K562 (cell line): Measurements from ENCODE around the gene DENND1A. TPM values are rescaled to one million over a fixed set of nuclear protein-coding genes. Genes with fewer than 3 reads are reported as not detected.

Experiments
- ATAC-seq: fragments of 200-7000 bp; cut with Tn5 transposase; 3 replicates; pipeline ENCODE4 v1.9.1; 2020; ENCODE audit warnings: moderate library complexity
- BruUV-seq: library from RNA; stranded (reverse); fragments of 400-500 nt; replicated peaks from 2 replicates; lab custom pipeline; 2021; lab: Mats Ljungman, UMichigan
- CTCF ChIA-PET: fragments of 300-600 bp; formaldehyde crosslinking; extraction: SDS; loops from one replicate; lab custom pipeline; 2021; ENCODE audit warnings: low intra/inter-chr PET ratio; lab: Yijun Ruan, JAX
- POLR2A ChIA-PET: fragments of 300-600, 350-650 bp; sonication (Branson Sonifier 250); formaldehyde crosslinking; extraction: SDS; loops from one replicate; lab custom pipeline; 2021; ENCODE audit warnings: antibody characterized with exemption, inconsistent platforms; lab: Yijun Ruan, JAX
- DNase-seq, 4 experiments: peaks; one replicate each; pipeline versions ENCODE4 v3.0.0 to v3.0.0-alpha.2; 2011 to 2018; ENCODE audit warnings: low spot score in 3 of 4, mixed read lengths in 3 of 4; ENCODE audit errors: extremely low read depth in 1 of 4
- FAIRE-seq: peaks from 2 replicates; lab custom pipeline; 2011; peaks lifted over from hg19 to GRCh38; lab: Jason Lieb, UNC
- H2AFZ ChIP-seq: 2 replicates; pipeline ENCODE4 v1.6.0; 2011; ENCODE audit warnings: low read depth, low read length, control low read depth, inconsistent platforms
- H3K27ac ChIP-seq: fragments of 200-600 bp; 3 replicates; pipeline ENCODE4 v1.8.0; 2011; ENCODE audit warnings: low read depth, mild to moderate bottlenecking, control low read depth, inconsistent platforms, low read length, moderate library complexity, mixed read lengths; ENCODE audit errors: extremely low read depth
- H3K27me3 ChIP-seq, 2 experiments: fragments of 300-600 bp in 1 of 2; 2 replicates in 1 of 2; 3 replicates in 1 of 2; pipeline versions ENCODE4 v1.6.0 to v1.8.0; 2011; ENCODE audit warnings: inconsistent platforms in 2 of 2, low read length in 2 of 2, mild to moderate bottlenecking in 1 of 2, mixed read lengths in 1 of 2, moderate library complexity in 1 of 2; ENCODE audit not compliant: control insufficient read depth in 2 of 2, insufficient read depth in 2 of 2
- H3K36me3 ChIP-seq: fragments of 300-600 bp; 3 replicates; pipeline ENCODE4 v1.8.0; 2011; ENCODE audit warnings: mild to moderate bottlenecking, low read length, inconsistent platforms; ENCODE audit not compliant: control insufficient read depth, insufficient read depth
- H3K4me1 ChIP-seq, 2 experiments: fragments of 200-600 bp in 1 of 2; replicated peaks in 1 of 2; 2 replicates in 1 of 2; 3 replicates in 1 of 2; pipeline versions ENCODE4 v1.5.1 to v1.8.0; 2011; ENCODE audit warnings: inconsistent platforms in 2 of 2, low read length in 2 of 2, mild to moderate bottlenecking in 1 of 2, mixed read lengths in 1 of 2, moderate library complexity in 1 of 2; ENCODE audit not compliant: control insufficient read depth in 2 of 2, insufficient read depth in 2 of 2
- H3K4me2 ChIP-seq: 2 replicates; pipeline ENCODE4 v1.6.1; 2011; ENCODE audit warnings: low read length, control low read depth, inconsistent platforms, mixed read lengths; ENCODE audit not compliant: insufficient read depth
- H3K4me3 ChIP-seq: fragments of 200-600 bp; sonication (generic), shearing (Covaris generic); 2 replicates; pipeline ENCODE4 v1.5.1; 2016; ENCODE audit warnings: control low read depth, inconsistent platforms
- H3K79me2 ChIP-seq: fragments of 200-600 bp; 3 replicates; pipeline ENCODE4 v1.8.0; 2011; ENCODE audit warnings: low read length, inconsistent platforms; ENCODE audit not compliant: control insufficient read depth, insufficient read depth
- H3K9ac ChIP-seq, 2 experiments: 2 replicates each; pipeline versions ENCODE4 v1.6.0 to v1.6.1; 2011; ENCODE audit warnings: low read depth in 2 of 2, low read length in 2 of 2, control low read depth in 1 of 2, inconsistent platforms in 1 of 2, mild to moderate bottlenecking in 1 of 2, mixed read lengths in 1 of 2; ENCODE audit not compliant: insufficient read depth in 1 of 2
- H3K9me1 ChIP-seq: one replicate; pipeline ENCODE4 v1.6.0; 2011; ENCODE audit warnings: inconsistent platforms, mild to moderate bottlenecking, low read length, moderate library complexity; ENCODE audit not compliant: control insufficient read depth, insufficient read depth
- H3K9me3 ChIP-seq: replicated peaks from 2 replicates; pipeline ENCODE4 v1.5.1; 2011; ENCODE audit warnings: low read depth, low read length, inconsistent platforms; ENCODE audit not compliant: control insufficient read depth, insufficient read depth
- H4K20me1 ChIP-seq: replicated peaks from 2 replicates; pipeline ENCODE4 v1.6.1; 2011; ENCODE audit warnings: low read length, inconsistent platforms, mixed read lengths; ENCODE audit not compliant: control insufficient read depth, insufficient read depth
- ARID2 ChIP-seq: fragments of 450-650 bp; IDR thresholded peaks from 2 replicates; pipeline ENCODE4 v1.6.1; 2017; ENCODE audit warnings: antibody characterized with exemption, mild to moderate bottlenecking
- FOXA1 ChIP-seq: fragments of 450-650 bp; IDR thresholded peaks from 2 replicates; pipeline ENCODE4 v1.6.1; 2016; ENCODE audit warnings: mild to moderate bottlenecking, borderline replicate concordance
- GTF2E2 ChIP-seq: fragments of 200-800 bp; sonication (Bioruptor generic); IDR thresholded peaks from 2 replicates; pipeline ENCODE4 v1.6.1; 2016; ENCODE audit warnings: missing genetic modification characterization, missing compliant biosample characterization
- MCM7 ChIP-seq, 2 experiments: fragments of 450-650 bp; IDR thresholded peaks; 2 replicates each; pipeline ENCODE4 v1.6.1; 2016 to 2018
- MTA3 ChIP-seq: fragments of 450-650 bp; formaldehyde crosslinking; IDR thresholded peaks from 2 replicates; pipeline ENCODE4 v1.6.1; 2017; ENCODE audit warnings: mild to moderate bottlenecking, borderline replicate concordance
- RUNX1 ChIP-seq: sonication (generic); IDR thresholded peaks from 2 replicates; pipeline ENCODE4 v1.6.1; 2016; ENCODE audit warnings: antibody characterized with exemption, low read depth
- THAP12 ChIP-seq: fragments of 250-450 bp; sonication (Bioruptor Pico); IDR thresholded peaks from 2 replicates; pipeline ENCODE4 v1.9.0; 2021; ENCODE audit warnings: mild to moderate bottlenecking, inconsistent platforms
- ZBTB1 ChIP-seq: sonication (generic); formaldehyde crosslinking; IDR thresholded peaks from 2 replicates; pipeline ENCODE4 v1.8.1; 2023; ENCODE audit warnings: missing genetic modification reagents, low read depth, mild to moderate bottlenecking, borderline replicate concordance
- WGBS: fragments of 100-300 bp; shearing (Covaris generic); methylation state at CpG from one replicate; pipeline ENCODE4 v1.1.6; 2016; ENCODE audit warnings: low coverage, mixed read lengths; ENCODE audit not compliant: insufficient coverage; ENCODE audit errors: missing lambda C conversion rate; 5-methylcytosine and 5-hydroxymethylcytosine counted together
- in situ Hi-C: fragments of 300-500 bp; cut with MboI; formaldehyde crosslinking; loops from 4 replicates; pipeline ENCODE4 v1.15.0; 2018; ENCODE audit warnings: inconsistent platforms, mixed read lengths
- intact Hi-C: fragments of 100-400 bp; cut with micrococcal nuclease; formaldehyde crosslinking; loops from 2 replicates; pipeline ENCODE4 v1.14.2; 2022
- polyA plus RNA-seq, 8 experiments: library from polyadenylated mRNA; depleted of rRNA in 4 of 8; stranded (reverse) in 5 of 8; unstranded in 3 of 8; fragments of >200 nt; fragmentation: Nextera tagmentation in 2 of 8; fragmentation: Illumina TruSeq in 1 of 8; extraction: Ambion mirVana in 2 of 8; extraction: Trizol in 1 of 8; gene quantifications; 2 replicates each; pipeline versions ENCODE4 v1.2.1 to v1.2.3, GENCODE V29; 2011 to 2014; ENCODE audit warnings: inconsistent platforms in 1 of 8, missing spikeins in 1 of 8
- total RNA-seq, 7 experiments: library from RNA; depleted of rRNA in 6 of 7; stranded (reverse); fragments of >200 nt in 6 of 7; fragmentation: Illumina TruSeq in 2 of 7; extraction: Trizol in 2 of 7; gene quantifications; 2 replicates each; pipeline versions ENCODE4 v1.2.1 to v1.2.3, GENCODE V29; 2011 to 2021; ENCODE audit warnings: low replicate concordance in 1 of 7
- TF ChIP-seq, protein P1 (sequence below), 2 experiments: fragments of 450-650 bp; IDR thresholded peaks; 2 replicates each; pipeline ENCODE4 v1.6.1; 2016; ENCODE audit warnings: mild to moderate bottlenecking in 2 of 2, borderline replicate concordance in 1 of 2, low read depth in 1 of 2, moderate library complexity in 1 of 2

Gene DENND1A
- total and polyA plus RNA-seq, 9 of the 15 experiments (the other 6 are each of a cell fraction or from before 2014, with no cell fraction given): 7.6 to 29.5 (median 15.7) TPM

GRCh38 chr9:123361086-123361730 is 568.7 kb downstream of the DENND1A start:
- H3K9me3 ChIP-seq: no peaks in the 10 kb centered on the region
- no peak overlapping the region; the same call in 1 of the 2 replicates for H3K4me2 ChIP-seq
- in situ Hi-C loops: no loop called here
- H3K36me3 ChIP-seq: no peaks in the 10 kb centered on the region
- intact Hi-C loops: no loop called here
- BruUV-seq: no TSS peak
- peak overlapping the region; percentile 85 for H2AFZ ChIP-seq
- no peak for ATAC-seq
- TF ChIP-seq MCM7 (IDR thresholded peaks at IDR 0.05) (no peak), RUNX1 (no peak), FOXA1 (no peak), MTA3 (no peak), ARID2 (no peak), ZBTB1 (CRISPR knock-in tag) (no peak), GTF2E2 (tag) (no peak), THAP12 (CRISPR knock-in tag) (no peak)
- TF ChIP-seq, protein P1, sequence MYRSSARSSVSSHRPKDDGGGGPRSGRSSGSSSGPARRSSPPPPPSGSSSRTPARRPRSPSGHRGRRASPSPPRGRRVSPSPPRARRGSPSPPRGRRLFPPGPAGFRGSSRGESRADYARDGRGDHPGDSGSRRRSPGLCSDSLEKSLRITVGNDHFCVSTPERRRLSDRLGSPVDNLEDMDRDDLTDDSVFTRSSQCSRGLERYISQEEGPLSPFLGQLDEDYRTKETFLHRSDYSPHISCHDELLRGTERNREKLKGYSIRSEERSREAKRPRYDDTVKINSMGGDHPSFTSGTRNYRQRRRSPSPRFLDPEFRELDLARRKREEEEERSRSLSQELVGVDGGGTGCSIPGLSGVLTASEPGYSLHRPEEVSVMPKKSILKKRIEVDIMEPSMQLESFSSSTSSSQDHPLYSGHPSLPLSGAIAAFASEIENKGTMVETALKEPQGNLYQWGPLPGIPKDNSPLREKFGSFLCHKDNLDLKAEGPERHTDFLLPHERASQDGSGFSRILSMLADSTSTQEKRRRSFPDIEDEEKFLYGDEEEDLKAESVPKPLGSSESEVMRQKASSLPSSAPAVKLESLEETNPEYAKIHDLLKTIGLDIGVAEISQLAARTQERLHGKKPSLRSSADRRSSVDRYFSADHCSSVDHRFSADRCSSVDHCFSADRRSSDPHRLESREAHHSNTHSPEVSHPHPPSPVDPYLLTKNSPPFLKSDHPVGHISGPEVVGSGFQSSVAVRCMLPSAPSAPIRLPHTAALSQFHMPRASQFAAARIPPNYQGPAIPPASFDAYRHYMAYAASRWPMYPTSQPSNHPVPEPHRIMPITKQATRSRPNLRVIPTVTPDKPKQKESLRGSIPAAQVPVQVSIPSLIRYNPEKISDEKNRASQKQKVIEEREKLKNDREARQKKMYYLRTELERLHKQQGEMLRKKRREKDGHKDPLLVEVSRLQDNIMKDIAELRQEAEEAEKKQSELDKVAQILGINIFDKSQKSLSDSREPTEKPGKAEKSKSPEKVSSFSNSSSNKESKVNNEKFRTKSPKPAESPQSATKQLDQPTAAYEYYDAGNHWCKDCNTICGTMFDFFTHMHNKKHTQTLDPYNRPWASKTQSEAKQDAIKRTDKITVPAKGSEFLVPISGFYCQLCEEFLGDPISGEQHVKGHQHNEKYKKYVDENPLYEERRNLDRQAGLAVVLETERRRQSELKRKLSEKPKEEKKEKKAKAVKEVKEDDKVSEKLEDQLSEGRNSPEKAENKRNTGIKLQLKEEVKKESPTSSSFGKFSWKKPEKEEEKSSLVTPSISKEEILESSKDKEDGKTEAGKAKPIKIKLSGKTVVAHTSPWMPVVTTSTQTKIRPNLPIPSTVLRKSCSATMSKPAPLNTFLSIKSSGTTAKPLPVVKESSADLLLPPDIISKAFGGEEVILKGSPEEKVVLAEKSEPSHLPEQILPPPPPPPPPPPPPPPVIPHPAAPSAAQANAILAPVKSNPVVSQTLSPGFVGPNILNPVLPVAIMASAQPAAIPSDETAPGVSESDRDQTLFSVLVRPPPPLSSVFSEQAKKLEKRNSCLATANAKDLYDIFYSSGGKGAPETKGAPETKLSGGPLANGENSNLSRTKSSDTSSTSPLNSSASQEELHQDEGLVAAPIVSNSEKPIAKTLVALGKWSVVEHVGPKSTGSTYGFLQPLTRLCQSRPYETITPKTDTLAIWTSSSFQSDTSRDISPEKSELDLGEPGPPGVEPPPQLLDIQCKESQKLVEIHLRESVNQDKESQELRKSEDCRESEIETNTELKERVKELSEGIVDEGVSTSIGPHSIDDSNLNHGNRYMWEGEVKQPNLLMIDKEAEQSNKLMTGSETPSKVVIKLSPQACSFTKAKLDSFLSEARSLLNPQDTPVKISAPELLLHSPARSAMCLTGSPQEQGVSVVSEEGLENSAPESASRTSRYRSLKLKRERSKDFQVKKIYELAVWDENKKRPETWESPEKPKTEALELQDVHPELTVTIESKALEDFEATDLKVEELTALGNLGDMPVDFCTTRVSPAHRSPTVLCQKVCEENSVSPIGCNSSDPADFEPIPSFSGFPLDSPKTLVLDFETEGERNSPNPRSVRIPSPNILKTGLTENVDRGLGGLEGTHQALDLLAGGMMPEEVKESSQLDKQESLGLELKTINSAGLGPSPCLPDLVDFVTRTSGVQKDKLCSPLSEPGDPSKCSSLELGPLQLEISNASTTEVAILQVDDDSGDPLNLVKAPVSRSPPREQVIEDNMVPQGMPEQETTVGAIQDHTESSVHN (IDR thresholded peaks at IDR 0.05; ENCODE audit: borderline replicate concordance in 1 of 2, low read depth in 1 of 2): no peak
- no peaks in the 10 kb centered on the region for H3K9me1 ChIP-seq
- no peaks in the 10 kb centered on the region for H3K27me3 ChIP-seq
- no peak overlapping the region for H3K4me3 ChIP-seq
- CTCF ChIA-PET: no interaction called here
- H3K9ac ChIP-seq: peak overlapping the region in 1 of 2 experiments; percentile 84; a peak in 2 of 4 replicates
- FAIRE-seq: no peak
- no peaks in the 10 kb centered on the region for H4K20me1 ChIP-seq
- peak; percentile 42 to 55 (median 51) for DNase-seq
- POLR2A ChIA-PET: interaction anchor here (0.6 to 1.5 kb wide), 7 partner anchors 10 to 712 kb away, joined by 3 to 6 read pairs (median 4); no protein-coding TSS in a partner anchor
- no peaks in the 10 kb centered on the region for H3K79me2 ChIP-seq
- H3K4me1 ChIP-seq: peaks cover 34 to 87% of the 10 kb centered on the region in 2 experiments
- no peak overlapping the region for H3K27ac ChIP-seq
- WGBS: 42% methylated on average over 9 of the region's 10 CpGs
